H1 (cell line): ENCODE results near the gene NFATC1. TPM values are rescaled to one million over a fixed set of nuclear protein-coding genes. Genes with fewer than 3 reads are reported as not detected.

Experiments
- CTCF ChIA-PET: fragments of 300-600 bp; sonication (Branson Sonifier 250); formaldehyde crosslinking; loops from one replicate; lab custom pipeline; 2021; ENCODE audit not compliant: partially characterized antibody; lab: Charles Lee
- POLR2A ChIA-PET: fragments of 300-600 bp; sonication (Branson Sonifier 250); formaldehyde crosslinking; loops from one replicate; lab custom pipeline; 2021; ENCODE audit warnings: inconsistent platforms; ENCODE audit not compliant: partially characterized antibody; lab: Charles Lee
- DNase-seq, 2 experiments: peaks; one replicate each; pipeline versions ENCODE4 v3.0.0 to v3.0.0-alpha.2; 2010 to 2022; ENCODE audit warnings: low spot score in 2 of 2, low read depth in 1 of 2, mixed read lengths in 1 of 2
- FAIRE-seq: peaks from 2 replicates; lab custom pipeline; 2011; peaks lifted over from hg19 to GRCh38; lab: Jason Lieb, UNC
- H2AFZ ChIP-seq: 2 replicates; pipeline ENCODE4 v1.8.1; 2012; ENCODE audit warnings: low read length, inconsistent platforms
- H2AK5ac ChIP-seq: 2 replicates; pipeline ENCODE4 v1.6.1; 2013; ENCODE audit warnings: low read depth, low read length
- H2BK120ac ChIP-seq: replicated peaks from 2 replicates; pipeline ENCODE3; 2013; ENCODE audit warnings: low read depth, low read length, inconsistent platforms
- H2BK12ac ChIP-seq: 2 replicates; pipeline ENCODE4 v1.6.1; 2013; ENCODE audit warnings: low read depth, low read length
- H2BK15ac ChIP-seq: 2 replicates; pipeline ENCODE4 v1.6.1; 2013; ENCODE audit warnings: low read length
- H2BK20ac ChIP-seq: 2 replicates; pipeline ENCODE4 v1.6.1; 2013; ENCODE audit warnings: low read length
- H2BK5ac ChIP-seq: 2 replicates; pipeline ENCODE4 v1.6.1; 2013; ENCODE audit warnings: low read depth, low read length
- H3K14ac ChIP-seq: 2 replicates; pipeline ENCODE4 v1.6.1; 2013; ENCODE audit warnings: inconsistent platforms; ENCODE audit not compliant: insufficient read length
- H3K18ac ChIP-seq: 2 replicates; pipeline ENCODE4 v1.6.1; 2013; ENCODE audit warnings: low read length; ENCODE audit errors: extremely low read depth
- H3K23ac ChIP-seq: 2 replicates; pipeline ENCODE4 v1.6.1; 2013; ENCODE audit warnings: inconsistent platforms; ENCODE audit not compliant: insufficient read length
- H3K23me2 ChIP-seq: 2 replicates; pipeline ENCODE4 v1.6.1; 2013; ENCODE audit warnings: low read depth, low read length
- H3K27ac ChIP-seq: 2 replicates; pipeline ENCODE4 v1.6.1; 2011; ENCODE audit warnings: low read depth, low read length, inconsistent platforms
- H3K27me3 ChIP-seq, 4 experiments: replicated peaks in 1 of 4; 1 replicate in 1 of 4; 2 replicates in 3 of 4; pipeline versions ENCODE4 v1.6.1 to v1.8.1; 2011 to 2013; ENCODE audit warnings: low read length in 3 of 4, mild to moderate bottlenecking in 3 of 4, inconsistent platforms in 2 of 4, mixed read lengths in 2 of 4, moderate library complexity in 1 of 4; ENCODE audit not compliant: control insufficient read depth in 3 of 4, insufficient read depth in 3 of 4; ENCODE audit errors: extremely low read depth in 1 of 4
- H3K36me3 ChIP-seq, 4 experiments: 2 replicates each; pipeline versions ENCODE4 v1.6.1 to v1.8.1; 2011 to 2013; ENCODE audit warnings: mild to moderate bottlenecking in 4 of 4, low read length in 3 of 4, moderate library complexity in 2 of 4, control low read depth in 1 of 4, inconsistent platforms in 1 of 4; ENCODE audit not compliant: insufficient read depth in 4 of 4, control insufficient read depth in 2 of 4
- H3K4ac ChIP-seq: replicated peaks from 2 replicates; pipeline ENCODE3; 2013; ENCODE audit warnings: low read length, low read depth, mixed read lengths, inconsistent platforms; ENCODE audit not compliant: insufficient read length
- H3K4me1 ChIP-seq, 4 experiments: replicated peaks in 1 of 4; 1 replicate in 1 of 4; 2 replicates in 3 of 4; pipeline versions ENCODE4 v1.6.1 to v1.8.1; 2011 to 2013; ENCODE audit warnings: low read length in 3 of 4, inconsistent platforms in 2 of 4, mixed read lengths in 1 of 4; ENCODE audit not compliant: insufficient read depth in 4 of 4, control insufficient read depth in 3 of 4
- H3K4me2 ChIP-seq, 2 experiments: 2 replicates each; pipeline versions ENCODE4 v1.6.1 to v1.8.1; 2011 to 2013; ENCODE audit warnings: low read depth in 2 of 2, low read length in 2 of 2, control low read depth in 1 of 2, inconsistent platforms in 1 of 2, mild to moderate bottlenecking in 1 of 2; ENCODE audit not compliant: insufficient read depth in 1 of 2
- H3K4me3 ChIP-seq, 4 experiments: fragments of 200-600, 300-600 bp in 1 of 4; sonication (generic), shearing (Covaris generic), sonication (Bioruptor Twin) in 1 of 4; 2 replicates each; pipeline versions ENCODE4 v1.5.1 to v1.8.1; 2011 to 2016; ENCODE audit warnings: low read length in 4 of 4, low read depth in 3 of 4, control low read depth in 2 of 4, inconsistent platforms in 2 of 4, mild to moderate bottlenecking in 2 of 4, mixed read lengths in 1 of 4, moderate library complexity in 1 of 4; ENCODE audit not compliant: insufficient read depth in 2 of 4; ENCODE audit errors: extremely low read depth in 1 of 4
- H3K56ac ChIP-seq: replicated peaks from 2 replicates; pipeline ENCODE3; 2013; ENCODE audit warnings: low read depth, mild to moderate bottlenecking, mixed read lengths, low read length, inconsistent platforms; ENCODE audit not compliant: insufficient read length
- H3K79me1 ChIP-seq: 2 replicates; pipeline ENCODE4 v1.6.1; 2013; ENCODE audit warnings: low read depth, low read length, control low read depth
- H3K79me2 ChIP-seq, 2 experiments: 2 replicates each; pipeline versions ENCODE4 v1.6.1 to v1.8.1; 2012 to 2013; ENCODE audit warnings: low read length in 2 of 2, mild to moderate bottlenecking in 2 of 2, inconsistent platforms in 1 of 2; ENCODE audit not compliant: insufficient read depth in 2 of 2, control insufficient read depth in 1 of 2
- H3K9ac ChIP-seq, 4 experiments: replicated peaks in 1 of 4; 1 replicate in 1 of 4; 2 replicates in 3 of 4; pipeline versions ENCODE4 v1.6.1 to v1.8.1; 2011 to 2013; ENCODE audit warnings: low read depth in 3 of 4, low read length in 3 of 4, control low read depth in 2 of 4, mild to moderate bottlenecking in 2 of 4, moderate library complexity in 2 of 4, inconsistent platforms in 1 of 4; ENCODE audit errors: extremely low read depth in 1 of 4
- H3K9me3 ChIP-seq, 2 experiments: 2 replicates each; pipeline versions ENCODE4 v1.6.1 to v1.8.1; 2012 to 2013; ENCODE audit warnings: mild to moderate bottlenecking in 2 of 2, moderate library complexity in 2 of 2, control low read depth in 1 of 2, inconsistent platforms in 1 of 2, low read depth in 1 of 2, low read length in 1 of 2, mixed read lengths in 1 of 2; ENCODE audit not compliant: insufficient read depth in 2 of 2
- H4K20me1 ChIP-seq, 2 experiments: replicated peaks in 1 of 2; 2 replicates each; pipeline versions ENCODE3 to v1.8.1; 2011 to 2013; ENCODE audit warnings: inconsistent platforms in 2 of 2, low read length in 2 of 2, mild to moderate bottlenecking in 1 of 2; ENCODE audit not compliant: insufficient read depth in 2 of 2, control insufficient read depth in 1 of 2
- H4K5ac ChIP-seq: 2 replicates; pipeline ENCODE4 v1.6.1; 2013; ENCODE audit warnings: low read length, low read depth, mixed read lengths, inconsistent platforms; ENCODE audit not compliant: insufficient read length
- H4K8ac ChIP-seq: 2 replicates; pipeline ENCODE4 v1.8.0; 2013; ENCODE audit warnings: mild to moderate bottlenecking, moderate library complexity, low read length, inconsistent platforms; ENCODE audit not compliant: insufficient read depth; ENCODE audit errors: extremely low read depth
- H4K91ac ChIP-seq: replicated peaks from 2 replicates; pipeline ENCODE3; 2013; ENCODE audit warnings: low read length, mixed read lengths, inconsistent platforms; ENCODE audit not compliant: insufficient read length
- CREB1 ChIP-seq: IDR thresholded peaks from 2 replicates; pipeline ENCODE4 v1.6.1; 2012; ENCODE audit warnings: inconsistent platforms
- CTCF ChIP-seq, 3 experiments: IDR thresholded peaks; 1 replicate in 2 of 3; 2 replicates in 1 of 3; pipeline versions ENCODE4 v1.5.1 to v1.6.1; 2011; ENCODE audit warnings: low read length in 3 of 3, mild to moderate bottlenecking in 3 of 3, inconsistent platforms in 2 of 3, low read depth in 1 of 3, moderate library complexity in 1 of 3; ENCODE audit not compliant: insufficient read depth in 1 of 3; ENCODE audit errors: control extremely low read depth in 1 of 3
- RBBP5 ChIP-seq: IDR thresholded peaks from 2 replicates; pipeline ENCODE4 v1.7.1; 2012; ENCODE audit warnings: low read depth, mild to moderate bottlenecking, inconsistent platforms, low read length, moderate library complexity, borderline replicate concordance
- RFX5 ChIP-seq: IDR thresholded peaks from 2 replicates; pipeline ENCODE4 v1.6.1; 2011; ENCODE audit warnings: low read depth, low read length, improper control_type of control experiment, borderline replicate concordance
- RXRA ChIP-seq: IDR thresholded peaks from 2 replicates; pipeline ENCODE4 v1.6.1; 2011; ENCODE audit warnings: low read depth, mild to moderate bottlenecking, low read length, moderate library complexity; ENCODE audit not compliant: insufficient read depth
- SP2 ChIP-seq: IDR thresholded peaks from 2 replicates; pipeline ENCODE4 v1.6.1; 2012; ENCODE audit warnings: mild to moderate bottlenecking, low read length, inconsistent platforms
- SUZ12 ChIP-seq: fragments of 200-600 bp; sonication (generic); IDR thresholded peaks from 2 replicates; pipeline ENCODE4 v1.6.1; 2012; ENCODE audit warnings: mild to moderate bottlenecking, inconsistent platforms, low read length, moderate library complexity, mixed read lengths
- TBP ChIP-seq: IDR thresholded peaks from 2 replicates; pipeline ENCODE4 v1.6.1; 2011; ENCODE audit warnings: low read depth, low read length, improper control_type of control experiment
- ZNF274 ChIP-seq: IDR thresholded peaks from 2 replicates; pipeline ENCODE4 v1.7.0; 2012; ENCODE audit warnings: low read length, borderline replicate concordance; ENCODE audit errors: extremely low read depth
- WGBS, 2 experiments: shearing (Covaris generic) in 1 of 2; methylation state at CpG; one replicate each; pipeline versions ENCODE4 v1.1.6 to v1.1.7; 2013 to 2015; ENCODE audit warnings: low lambda C conversion rate in 2 of 2, mixed read lengths in 2 of 2, inconsistent platforms in 1 of 2, low coverage in 1 of 2, missing lambda C conversion rate in 1 of 2; ENCODE audit not compliant: insufficient replicate concordance in 2 of 2, insufficient coverage in 1 of 2, insufficient read length in 1 of 2; ENCODE audit errors: extremely low coverage in 1 of 2, missing lambda C conversion rate in 1 of 2; 5-methylcytosine and 5-hydroxymethylcytosine counted together
- polyA plus RNA-seq, 7 experiments: library from polyadenylated mRNA; depleted of rRNA in 3 of 7; stranded (reverse) in 5 of 7; unstranded in 2 of 7; fragments of >200 nt in 5 of 7; fragments of 200-250 nt in 2 of 7; gene quantifications; 1 replicate in 5 of 7; 2 replicates in 1 of 7; 4 replicates in 1 of 7; pipeline versions ENCODE4 v1.2.1 to v1.2.3, GENCODE V29; 2011 to 2013; ENCODE audit warnings: missing spikeins in 2 of 7, mixed read lengths in 2 of 7
- total RNA-seq: library from RNA; stranded (reverse); fragmentation: NEBNext Ultra II Directional; extraction: Animal tissue kit (Norgen Biotek cat#: 25700); gene quantifications from 2 replicates; pipeline ENCODE4 v1.2.1, GENCODE V29; 2021
- TF ChIP-seq, protein P1 (sequence below): IDR thresholded peaks from 2 replicates; pipeline ENCODE4 v1.6.1; 2011; ENCODE audit warnings: low read depth, mild to moderate bottlenecking, low read length; ENCODE audit not compliant: insufficient read depth

Gene NFATC1
- total and polyA plus RNA-seq, 2 of the 8 experiments (the other 6 are each of a cell fraction or from before 2014, with no cell fraction given) = 2.0 to 6.6 TPM

DNA sequence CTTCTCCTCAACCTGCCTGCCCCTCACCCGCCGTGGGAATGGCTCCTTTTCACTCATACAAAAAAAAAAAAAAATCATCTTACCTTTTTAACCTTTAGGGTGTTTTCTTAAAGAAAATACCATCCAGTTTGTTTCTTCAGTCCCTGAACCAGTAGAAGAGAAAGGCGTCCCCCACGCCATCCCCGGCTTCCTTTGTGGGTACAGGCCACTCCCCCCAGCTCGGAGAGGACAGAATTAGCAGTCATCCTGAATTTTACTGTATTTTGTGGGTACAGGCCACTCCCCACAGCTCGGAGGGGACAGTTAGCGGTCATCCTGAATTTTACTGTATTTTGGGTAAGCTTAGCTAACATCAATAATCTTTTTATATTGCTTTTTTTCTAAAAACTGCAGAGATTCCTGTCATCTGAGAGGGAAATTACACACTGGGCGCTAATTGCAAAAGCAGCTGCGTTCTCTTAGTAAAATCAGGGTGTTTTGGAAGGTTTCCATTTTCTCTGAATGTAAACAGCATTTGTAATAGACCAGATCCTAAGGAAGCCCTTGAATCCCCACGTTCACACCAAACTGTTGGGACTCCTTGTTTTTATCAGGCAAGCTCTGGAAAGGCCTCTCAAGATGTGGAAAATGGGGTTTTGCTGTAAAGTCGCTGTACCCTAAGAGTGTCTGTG, 72.5 kb downstream of the NFATC1 start:
- Histone ChIP-seq H3K27me3 (no peaks in the 10 kb centered on the region), H3K79me2 (no peaks in the 10 kb centered on the region), H4K20me1 (no peaks in the 10 kb centered on the region), H3K36me3 (no peaks in the 10 kb centered on the region; a peak in 1 of 8 replicates), H2AFZ (no peak overlapping the region), H3K9ac (no peak overlapping the region), H3K4ac (no peak overlapping the region), H2BK5ac (no peak overlapping the region), H3K79me1 (no peaks in the 10 kb centered on the region), H3K4me3 (no peak overlapping the region), H2BK20ac (no peak overlapping the region), H3K9me3 (no peaks in the 10 kb centered on the region), H4K5ac (no peak overlapping the region), H3K23ac (no peak overlapping the region), H3K18ac (no peak overlapping the region), H2BK120ac (no peak overlapping the region), H4K91ac (no peak overlapping the region), H3K27ac (no peak overlapping the region), H3K4me1 (peaks cover 0 to 9% (median 6%) of the 10 kb centered on the region in 4 experiments; a peak in 6 of 7 replicates), H3K4me2 (no peak overlapping the region), H3K14ac (no peak overlapping the region), H3K23me2 (no peaks in the 10 kb centered on the region), H2BK15ac (no peak overlapping the region), H4K8ac (no peak overlapping the region), H2AK5ac (no peak overlapping the region), H3K56ac (no peak overlapping the region), H2BK12ac (no peak overlapping the region)
- DNase-seq = no peak
- 92% methylated on average over 10 of the region's 12 CpGs; no CpG with 5 or more reads in 1 of the 2 experiments for WGBS, 2 experiments
- ChIA-PET CTCF (interaction anchor here (0.7 to 1.5 kb wide), 3 partner anchors 16 to 315 kb away, joined by 3 read pairs; no protein-coding TSS in a partner anchor), POLR2A (no interaction called here)
- no peak for FAIRE-seq
- TF ChIP-seq CREB1 (no peak), TBP (no peak), RBBP5 (no peak), ZNF274 (no peak), RXRA (no peak), RFX5 (no peak), CTCF (IDR thresholded peaks at IDR 0.05; ENCODE audit: control extremely low read depth in 1 of 3, insufficient read depth in 1 of 3, low read depth in 1 of 3, low read length in 3 of 3) (no peak), SP2 (no peak), SUZ12 (no peak)
- TF ChIP-seq, protein P1, sequence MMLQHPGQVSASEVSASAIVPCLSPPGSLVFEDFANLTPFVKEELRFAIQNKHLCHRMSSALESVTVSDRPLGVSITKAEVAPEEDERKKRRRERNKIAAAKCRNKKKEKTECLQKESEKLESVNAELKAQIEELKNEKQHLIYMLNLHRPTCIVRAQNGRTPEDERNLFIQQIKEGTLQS = no peak
